ENCODE data around the gene TM2D3. TPM values are rescaled to one million over a fixed set of nuclear protein-coding genes. Genes with fewer than 3 reads are reported as not detected.

TM2D3 gene
- total and polyA plus RNA-seq, 3 donors from 2014 or later, result 60.2 to 69.9 (median 69.5) TPM

- H3K9me3 ChIP-seq, result no peaks in the 10 kb centered on the region
- intact Hi-C loops (cut with DNase I; ENCODE audit: low total_unique reads), result no loop called here
- TF ChIP-seq CTCF (IDR thresholded peaks at IDR 0.05) (no peak), POLR2A (IDR thresholded peaks at IDR 0.05) (no peak)
- peaks cover 3% of the 10 kb centered on the region for H3K4me1 ChIP-seq
- no peak for DNase-seq
- H3K4me3 ChIP-seq, result no peak overlapping the region
- no peak overlapping the region for H3K27ac ChIP-seq
- WGBS, 2 donors, result 91 to 93% methylated on average over 10 to 23 of the region's 23 CpGs
- no peaks in the 10 kb centered on the region for H3K36me3 ChIP-seq (ENCODE audit: low read depth, missing control alignments)
- no peaks in the 10 kb centered on the region for H3K27me3 ChIP-seq
These were observed 42.2 kb downstream of the TM2D3 start for GRCh38 chr15:101609742-101610610.

DNA sequence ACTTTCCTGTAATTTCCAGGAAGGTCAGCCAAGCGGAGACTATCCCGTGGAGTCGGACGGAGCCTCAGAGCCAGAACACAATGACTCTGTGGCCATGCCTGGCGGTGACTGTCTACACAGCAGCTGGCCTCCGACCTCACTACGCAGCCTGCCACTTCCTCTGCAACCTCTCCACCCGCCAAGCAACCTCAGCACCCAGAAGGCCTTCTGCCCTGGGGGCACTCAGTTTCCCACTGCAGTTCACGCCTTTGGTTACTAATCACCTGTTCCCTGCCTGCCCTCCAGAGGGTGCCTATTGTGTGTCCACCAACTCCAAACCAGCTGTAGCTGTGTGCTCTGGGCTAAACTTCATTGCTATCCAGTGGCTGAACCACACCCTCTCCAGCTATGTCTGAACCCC is 44.0 kb downstream of the TM2D3 start:
- DNase-seq, result no peak
- WGBS, 2 donors, result 55 to 63% methylated on average over 9 of the region's 9 CpGs
- no peaks in the 10 kb centered on the region for H3K4me1 ChIP-seq
- no peak overlapping the region for H3K4me3 ChIP-seq
- intact Hi-C loops (cut with DNase I; ENCODE audit: low total_unique reads), result no loop called here
- no peaks in the 10 kb centered on the region for H3K36me3 ChIP-seq (ENCODE audit: low read depth, missing control alignments)
- no peaks in the 10 kb centered on the region for H3K27me3 ChIP-seq
- TF ChIP-seq CTCF (IDR thresholded peaks at IDR 0.05) (no peak), POLR2A (IDR thresholded peaks at IDR 0.05) (no peak)
- H3K9me3 ChIP-seq, result no peaks in the 10 kb centered on the region
- no peak overlapping the region for H3K27ac ChIP-seq

DNA sequence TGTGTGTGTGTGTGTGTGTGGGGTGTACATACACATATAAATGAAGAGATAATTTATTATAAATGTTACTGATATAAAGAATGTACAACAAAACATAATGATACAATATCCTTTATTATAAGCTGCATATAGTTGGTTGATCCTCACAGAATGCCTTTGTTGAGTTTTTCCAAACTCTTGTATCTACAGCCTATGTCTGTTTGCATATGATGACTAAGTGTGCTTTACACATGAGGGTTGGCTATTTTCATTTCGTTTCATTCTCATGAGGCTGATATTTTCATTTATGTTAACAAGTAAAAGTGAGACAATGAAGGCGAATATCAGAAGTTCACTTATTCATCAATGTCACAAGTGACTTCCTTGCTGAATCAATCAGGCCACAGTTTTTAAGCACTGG is 45.1 kb downstream of the TM2D3 start:
- intact Hi-C loops (cut with DNase I; ENCODE audit: low total_unique reads), result no loop called here
- no peak for DNase-seq

GRCh38 chr15:101604124-101604874 is 47.9 kb downstream of the TM2D3 start:
- Histone ChIP-seq H3K4me1 (no peaks in the 10 kb centered on the region), H3K9me3 (no peaks in the 10 kb centered on the region), H3K4me3 (no peak overlapping the region), H3K36me3 (ENCODE audit: low read depth, missing control alignments) (no peaks in the 10 kb centered on the region), H3K27ac (no peak overlapping the region), H3K27me3 (no peaks in the 10 kb centered on the region)
- intact Hi-C loops (cut with DNase I; ENCODE audit: low total_unique reads), result no loop called here
- DNase-seq, result no peak
- WGBS, 2 donors, result 95 to 97% methylated on average over 4 of the region's 4 CpGs
- no peak for TF ChIP-seq POLR2A (IDR thresholded peaks at IDR 0.05)
- no peak for TF ChIP-seq CTCF (IDR thresholded peaks at IDR 0.05)

More for the DNA sequence above, 45.1 kb downstream of the TM2D3 start:
- Histone ChIP-seq H3K4me3 (no peak overlapping the region), H3K4me1 (no peaks in the 10 kb centered on the region), H3K27ac (no peak overlapping the region), H3K27me3 (no peaks in the 10 kb centered on the region), H3K36me3 (ENCODE audit: low read depth, missing control alignments) (no peaks in the 10 kb centered on the region), H3K9me3 (no peaks in the 10 kb centered on the region)
- WGBS, 2 donors, result 91% methylated on average over 2 of the region's 2 CpGs
- TF ChIP-seq POLR2A (IDR thresholded peaks at IDR 0.05) (no peak), CTCF (IDR thresholded peaks at IDR 0.05) (no peak)
